Caco-2 (cell line): ENCODE data around the gene FBXW4. TPM values are rescaled to one million over a fixed set of nuclear protein-coding genes. Genes with fewer than 3 reads are reported as not detected.

Source experiments
- BruUV-seq: library from RNA; stranded (reverse); fragments of 400-500 nt; replicated peaks from 2 replicates; lab custom pipeline; 2021; lab: Mats Ljungman, UMichigan
- CTCF ChIA-PET: fragments of 300-600 bp; sonication (Branson Sonifier 250); formaldehyde crosslinking; loops from one replicate; lab custom pipeline; 2022; ENCODE audit warnings: antibody characterized with exemption; lab: Charles Lee
- POLR2A ChIA-PET: fragments of 300-600 bp; sonication (Branson Sonifier 250); formaldehyde crosslinking; loops from one replicate; lab custom pipeline; 2022; ENCODE audit warnings: antibody characterized with exemption; lab: Charles Lee
- DNase-seq, 2 experiments: peaks; one replicate each; pipeline versions ENCODE4 v3.0.0 to v3.0.0-alpha.2; 2020 to 2022
- H3K27me3 ChIP-seq: replicated peaks from 2 replicates; pipeline ENCODE4 v1.6.0; 2011; ENCODE audit warnings: low read length; ENCODE audit not compliant: control insufficient read depth, insufficient read depth
- H3K36me3 ChIP-seq: 2 replicates; pipeline ENCODE4 v1.5.1; 2011; ENCODE audit warnings: low read length; ENCODE audit not compliant: control insufficient read depth, insufficient read depth
- H3K4me1 ChIP-seq: fragments of 250-450 bp; sonication (Bioruptor Pico); 2 replicates; pipeline ENCODE4 v1.5.1; 2020; ENCODE audit warnings: mild to moderate bottlenecking
- H3K4me3 ChIP-seq: 2 replicates; pipeline ENCODE4 v1.5.1; 2011; ENCODE audit warnings: low read depth, mild to moderate bottlenecking, control low read depth, low read length
- H3K9me3 ChIP-seq: fragments of 250-450 bp; sonication (Bioruptor Pico); 2 replicates; pipeline ENCODE4 v1.5.1; 2020; ENCODE audit warnings: mild to moderate bottlenecking, moderate library complexity
- H3K27ac Mint-ChIP-seq: one replicate; pipeline ENCODE4 v1.8.0; 2022; ENCODE audit warnings: mixed read lengths; ENCODE audit not compliant: unreplicated experiment
- H3K27me3 Mint-ChIP-seq: one replicate; pipeline ENCODE4 v1.8.0; 2022; ENCODE audit warnings: mixed read lengths; ENCODE audit not compliant: insufficient read depth, unreplicated experiment
- H3K36me3 Mint-ChIP-seq: one replicate; pipeline ENCODE4 v1.8.0; 2022; ENCODE audit warnings: mild to moderate bottlenecking, mixed read lengths; ENCODE audit not compliant: insufficient read depth, unreplicated experiment
- H3K4me1 Mint-ChIP-seq: one replicate; pipeline ENCODE4 v1.8.0; 2022; ENCODE audit warnings: low read depth, mixed read lengths; ENCODE audit not compliant: unreplicated experiment
- H3K4me3 Mint-ChIP-seq: one replicate; pipeline ENCODE4 v1.8.0; 2022; ENCODE audit warnings: mild to moderate bottlenecking, moderate library complexity, mixed read lengths; ENCODE audit not compliant: unreplicated experiment
- H3K9me3 Mint-ChIP-seq: one replicate; pipeline ENCODE4 v1.8.0; 2022; ENCODE audit warnings: mixed read lengths; ENCODE audit not compliant: unreplicated experiment
- CTCF ChIP-seq, 2 experiments: fragments of 200-600 bp in 1 of 2; IDR thresholded peaks; 1 replicate in 1 of 2; 2 replicates in 1 of 2; pipeline versions ENCODE4 v1.5.1 to v1.8.0; 2011 to 2022; ENCODE audit warnings: antibody characterized with exemption in 1 of 2, control low read depth in 1 of 2, inconsistent platforms in 1 of 2, low read depth in 1 of 2, low read length in 1 of 2, mild to moderate bottlenecking in 1 of 2, moderate library complexity in 1 of 2; ENCODE audit not compliant: insufficient read depth in 1 of 2, severe bottlenecking in 1 of 2, unreplicated experiment in 1 of 2
- intact Hi-C: fragments of 100-400 bp; cut with micrococcal nuclease; formaldehyde crosslinking; loops from one replicate; pipeline ENCODE4 v1.10.0; 2022; ENCODE audit not compliant: unreplicated experiment
- total RNA-seq: library from RNA; stranded (reverse); gene quantifications from 2 replicates; pipeline ENCODE4 v1.2.3, GENCODE V29; 2022

Gene FBXW4
- total RNA-seq, 1 experiment from 2014 or later: 44.0 TPM

DNA sequence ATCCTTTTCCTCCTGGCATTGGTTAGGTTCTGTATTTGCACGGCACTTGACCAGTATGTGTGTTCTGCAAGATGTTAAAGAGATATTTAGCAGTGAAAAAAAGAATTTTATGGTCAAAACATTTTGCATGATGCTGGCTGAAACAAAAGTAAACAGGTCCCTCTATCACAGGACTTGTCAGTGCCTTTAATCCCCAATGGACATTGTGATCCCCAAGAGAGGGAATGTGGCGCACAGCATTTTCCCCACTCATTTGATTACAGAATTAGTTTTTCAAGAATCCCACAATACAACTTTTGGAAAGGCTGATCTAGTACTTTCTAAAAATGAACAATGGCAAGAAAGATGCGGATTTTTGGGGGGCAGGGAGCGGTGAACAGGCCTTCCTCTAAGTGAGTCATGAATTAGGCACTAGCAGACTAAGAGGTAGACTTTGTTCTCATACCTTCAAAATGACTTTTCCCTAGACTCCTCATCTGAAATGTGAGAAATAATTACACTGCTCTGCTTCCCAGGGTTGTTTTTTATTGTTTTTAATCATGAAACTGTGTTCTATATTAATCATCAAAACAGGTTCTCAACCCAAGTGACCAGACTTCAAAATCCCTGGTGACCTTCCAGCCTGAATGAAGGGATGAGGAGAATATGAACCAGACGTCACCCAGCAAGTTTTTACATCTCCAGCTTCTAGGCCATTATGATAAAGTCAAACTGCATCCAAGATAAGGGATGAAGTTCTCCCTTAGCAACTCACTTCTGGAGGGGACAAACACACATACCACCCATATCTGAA lies 8.6 kb downstream of the FBXW4 start:
- no TSS peak for BruUV-seq
- Histone ChIP-seq H3K27me3 (no peaks in the 10 kb centered on the region), H3K9me3 (no peaks in the 10 kb centered on the region), H3K36me3 (no peaks in the 10 kb centered on the region), H3K4me3 (no peak overlapping the region), H3K4me1 (no peaks in the 10 kb centered on the region)
- no peaks in the 10 kb centered on the region for H3K27me3 Mint-ChIP-seq
- H3K4me1 Mint-ChIP-seq: no peaks in the 10 kb centered on the region
- DNase-seq: no peak
- POLR2A ChIA-PET: no interaction called here
- H3K4me3 Mint-ChIP-seq: no peak overlapping the region
- intact Hi-C loops: no loop called here
- no peaks in the 10 kb centered on the region for H3K36me3 Mint-ChIP-seq
- TF ChIP-seq CTCF (IDR thresholded peaks at IDR 0.05; ENCODE audit: insufficient read depth in 1 of 2, low read depth in 1 of 2, low read length in 1 of 2, severe bottlenecking in 1 of 2, unreplicated experiment in 1 of 2): no peak
- no peak overlapping the region for H3K27ac Mint-ChIP-seq
- CTCF ChIA-PET: no interaction called here
- H3K9me3 Mint-ChIP-seq: no peaks in the 10 kb centered on the region

- Mint-ChIP-seq H3K4me1 (no peaks in the 10 kb centered on the region), H3K4me3 (no peak overlapping the region), H3K27me3 (no peaks in the 10 kb centered on the region), H3K36me3 (no peaks in the 10 kb centered on the region), H3K9me3 (no peaks in the 10 kb centered on the region), H3K27ac (no peak overlapping the region)
- H3K4me1 ChIP-seq: no peaks in the 10 kb centered on the region
- intact Hi-C loops: no loop called here
- H3K36me3 ChIP-seq: no peaks in the 10 kb centered on the region
- BruUV-seq: no TSS peak
- no peak for TF ChIP-seq CTCF (IDR thresholded peaks at IDR 0.05; ENCODE audit: insufficient read depth in 1 of 2, low read depth in 1 of 2, low read length in 1 of 2, severe bottlenecking in 1 of 2, unreplicated experiment in 1 of 2)
- DNase-seq: no peak
- ChIA-PET POLR2A (no interaction called here), CTCF (no interaction called here)
- H3K9me3 ChIP-seq: no peaks in the 10 kb centered on the region
- H3K27me3 ChIP-seq: no peaks in the 10 kb centered on the region
- H3K4me3 ChIP-seq: no peak overlapping the region
Observed at GRCh38 chr10:101684782-101685181, 10.2 kb downstream of the FBXW4 start.

- ChIA-PET CTCF (no interaction called here), POLR2A (no interaction called here)
- Histone ChIP-seq H3K4me1 (no peaks in the 10 kb centered on the region), H3K4me3 (no peak overlapping the region), H3K36me3 (no peaks in the 10 kb centered on the region), H3K9me3 (no peaks in the 10 kb centered on the region), H3K27me3 (no peaks in the 10 kb centered on the region)
- no TSS peak for BruUV-seq
- no peaks in the 10 kb centered on the region for H3K4me1 Mint-ChIP-seq
- intact Hi-C loops: no loop called here
- DNase-seq: no peak
- H3K27ac Mint-ChIP-seq: no peak overlapping the region
- no peak overlapping the region for H3K4me3 Mint-ChIP-seq
- no peaks in the 10 kb centered on the region for H3K9me3 Mint-ChIP-seq
- no peaks in the 10 kb centered on the region for H3K36me3 Mint-ChIP-seq
- TF ChIP-seq CTCF (IDR thresholded peaks at IDR 0.05; ENCODE audit: insufficient read depth in 1 of 2, low read depth in 1 of 2, low read length in 1 of 2, severe bottlenecking in 1 of 2, unreplicated experiment in 1 of 2): no peak
- no peaks in the 10 kb centered on the region for H3K27me3 Mint-ChIP-seq
Observed at GRCh38 chr10:101683276-101683675, 11.7 kb downstream of the FBXW4 start.
